Neural progenitor cell (in vitro differentiated cells): ENCODE measurements around the gene CARD8.

Experiments
- EZH2 ChIP-seq: fragments of 200-600 bp; sonication (generic); IDR thresholded peaks from 2 replicates; pipeline ENCODE4 v1.6.1; 2017; ENCODE audit warnings: antibody characterized with exemption, mild to moderate bottlenecking, moderate library complexity
- EZH2phosphoT487 ChIP-seq: fragments of 200-600 bp; sonication (generic); IDR thresholded peaks from 2 replicates; pipeline ENCODE4 v1.6.1; 2017; ENCODE audit warnings: antibody characterized with exemption
- TF ChIP-seq, protein P1 (sequence below): fragments of 200-600 bp; sonication (generic); IDR thresholded peaks from 2 replicates; pipeline ENCODE4 v1.5.1; 2017; ENCODE audit warnings: antibody characterized with exemption, mild to moderate bottlenecking

DNA sequence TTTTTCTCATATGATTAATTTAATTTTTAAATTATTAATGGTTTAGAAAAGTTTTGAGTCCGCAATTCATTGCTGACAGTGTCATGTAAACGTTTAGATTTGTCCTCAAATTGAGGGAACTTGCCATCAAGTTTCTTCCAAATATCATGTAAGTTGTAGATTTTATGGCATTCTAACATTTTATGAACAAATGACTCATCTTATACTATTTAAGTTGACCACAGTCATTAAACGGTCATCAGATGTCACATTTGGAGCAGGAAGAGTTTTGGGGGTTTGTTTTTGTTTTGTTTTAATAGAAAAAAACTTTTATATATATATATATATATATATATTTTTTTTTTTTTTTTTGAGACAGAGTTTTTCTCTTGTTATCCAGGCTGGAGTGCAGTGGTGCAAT, 18.5 kb upstream of the CARD8 start:
- TF ChIP-seq, protein P1, sequence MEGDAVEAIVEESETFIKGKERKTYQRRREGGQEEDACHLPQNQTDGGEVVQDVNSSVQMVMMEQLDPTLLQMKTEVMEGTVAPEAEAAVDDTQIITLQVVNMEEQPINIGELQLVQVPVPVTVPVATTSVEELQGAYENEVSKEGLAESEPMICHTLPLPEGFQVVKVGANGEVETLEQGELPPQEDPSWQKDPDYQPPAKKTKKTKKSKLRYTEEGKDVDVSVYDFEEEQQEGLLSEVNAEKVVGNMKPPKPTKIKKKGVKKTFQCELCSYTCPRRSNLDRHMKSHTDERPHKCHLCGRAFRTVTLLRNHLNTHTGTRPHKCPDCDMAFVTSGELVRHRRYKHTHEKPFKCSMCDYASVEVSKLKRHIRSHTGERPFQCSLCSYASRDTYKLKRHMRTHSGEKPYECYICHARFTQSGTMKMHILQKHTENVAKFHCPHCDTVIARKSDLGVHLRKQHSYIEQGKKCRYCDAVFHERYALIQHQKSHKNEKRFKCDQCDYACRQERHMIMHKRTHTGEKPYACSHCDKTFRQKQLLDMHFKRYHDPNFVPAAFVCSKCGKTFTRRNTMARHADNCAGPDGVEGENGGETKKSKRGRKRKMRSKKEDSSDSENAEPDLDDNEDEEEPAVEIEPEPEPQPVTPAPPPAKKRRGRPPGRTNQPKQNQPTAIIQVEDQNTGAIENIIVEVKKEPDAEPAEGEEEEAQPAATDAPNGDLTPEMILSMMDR: no peak
- no peak for TF ChIP-seq EZH2phosphoT487
- TF ChIP-seq EZH2: no peak
